Measurements from ENCODE around the gene CNTN3.

Gene CNTN3

GRCh38 chr3:74614107-74614967, at the start of gene CNTN3:
CNTN3 (minus strand) TSS chr3:74614659; CDS start chr3:74521112, 93,547 bp downstream.
- no peak for DNase-seq

DNA sequence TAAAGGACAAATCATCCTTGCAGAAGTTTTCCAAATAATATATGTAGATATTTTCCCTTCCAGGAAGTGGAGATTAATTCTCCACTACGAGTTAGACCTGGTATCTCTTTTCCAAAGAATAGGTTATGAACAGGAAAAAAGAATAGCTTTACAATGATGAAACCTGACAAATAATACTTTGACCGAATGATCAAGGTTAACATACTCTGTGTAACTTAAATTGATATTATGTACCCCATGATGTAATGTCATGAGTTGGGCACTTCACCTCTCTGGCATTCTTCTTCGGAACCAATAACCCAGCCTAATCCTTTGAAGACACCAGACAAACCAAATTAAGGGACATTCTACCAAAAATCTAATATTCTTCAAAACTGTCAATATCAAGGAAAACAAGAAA, 48.7 kb upstream of the CNTN3 start:
- no peak for DNase-seq

- no peak for DNase-seq
Observed at GRCh38 chr3:74661672-74662071, 47.2 kb upstream of the CNTN3 start.

- DNase-seq: no peak
Observed at GRCh38 chr3:74651885-74652284, 37.4 kb upstream of the CNTN3 start.

DNA sequence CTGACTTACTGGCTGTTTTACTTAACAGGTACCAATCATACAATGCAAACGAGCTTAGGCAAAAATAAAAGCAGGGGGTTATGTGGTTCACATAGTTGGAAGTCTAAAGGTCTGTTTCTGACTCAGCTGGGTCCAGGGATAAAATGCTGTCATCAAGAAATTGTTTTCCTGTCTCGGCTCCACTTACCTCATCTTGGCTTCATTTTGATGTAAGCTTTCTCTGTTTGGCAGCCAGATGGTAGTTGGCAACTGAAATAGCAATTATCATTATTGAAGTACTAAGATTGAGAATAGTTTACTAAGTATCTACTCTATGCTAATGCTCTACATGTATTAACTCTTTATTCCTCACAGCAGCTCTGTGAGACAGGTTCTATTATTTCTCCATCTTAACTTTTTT, 36.8 kb upstream of the CNTN3 start:
- DNase-seq: no peak

- no peak for DNase-seq
Observed at GRCh38 chr3:74648107-74648506, 33.6 kb upstream of the CNTN3 start.

DNA sequence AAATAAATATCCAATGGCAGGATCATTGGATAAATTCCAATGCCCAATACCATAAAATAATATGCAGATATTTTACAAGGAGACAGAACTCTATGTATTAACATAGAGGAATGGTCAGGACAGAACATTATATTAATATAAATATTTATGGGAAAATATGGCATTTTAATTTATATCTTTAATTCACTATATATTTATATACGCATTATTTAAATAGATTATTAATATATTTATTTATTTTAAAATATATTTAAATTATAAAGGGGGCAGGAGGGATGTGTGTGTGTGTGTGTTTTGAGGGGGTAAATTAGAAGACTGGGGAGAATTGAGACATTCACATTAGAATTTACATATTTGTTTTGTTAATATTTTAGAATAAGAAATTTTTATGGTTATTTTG, 31.6 kb upstream of the CNTN3 start:
- no peak for DNase-seq

- DNase-seq: no peak
Observed at GRCh38 chr3:74643636-74644035, 29.2 kb upstream of the CNTN3 start.

GRCh38 chr3:74642876-74643275, 28.4 kb upstream of the CNTN3 start:
- no peak for DNase-seq

DNA sequence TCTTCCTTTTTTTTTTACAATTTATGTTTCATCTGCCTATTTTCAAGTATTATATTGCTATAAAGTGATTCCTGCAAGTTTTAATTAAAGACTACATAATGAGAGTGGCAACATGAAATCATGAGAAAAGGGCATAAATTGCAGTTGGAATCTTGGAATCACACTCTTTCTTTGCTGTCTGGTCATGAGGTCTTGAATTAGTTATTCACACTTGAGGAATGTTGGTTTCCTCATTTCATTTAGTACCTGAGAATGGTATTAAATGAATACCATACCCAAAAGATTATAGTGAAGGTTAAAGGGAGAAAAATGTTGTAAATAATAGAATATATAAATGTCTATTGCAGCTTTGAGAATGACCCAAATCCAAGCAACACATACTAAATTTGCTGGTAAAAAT, 25.8 kb upstream of the CNTN3 start:
- no peak for DNase-seq

GRCh38 chr3:74639681-74640080, 25.2 kb upstream of the CNTN3 start:
- no peak for DNase-seq

DNA sequence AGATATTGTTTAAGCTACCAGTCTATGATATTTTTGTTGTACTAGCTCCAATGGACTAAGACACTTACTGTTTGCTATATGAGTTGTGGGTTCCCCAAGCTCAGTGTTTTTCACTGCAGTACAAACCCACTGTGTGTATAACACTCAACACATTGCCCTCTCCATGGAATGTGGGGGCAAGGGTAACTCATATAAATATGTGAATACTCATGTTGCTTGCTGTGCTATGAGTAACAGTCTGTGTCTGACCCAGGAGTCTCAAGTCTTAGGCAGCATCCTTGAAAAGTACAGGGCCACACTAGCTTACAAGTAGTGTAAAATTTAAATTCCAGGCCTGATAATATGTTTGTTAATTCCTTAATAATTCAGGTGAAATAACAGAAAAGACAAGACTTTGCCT, 22.5 kb upstream of the CNTN3 start:
- no peak for DNase-seq

GRCh38 chr3:74633021-74633420, 18.6 kb upstream of the CNTN3 start:
- no peak for DNase-seq

DNA sequence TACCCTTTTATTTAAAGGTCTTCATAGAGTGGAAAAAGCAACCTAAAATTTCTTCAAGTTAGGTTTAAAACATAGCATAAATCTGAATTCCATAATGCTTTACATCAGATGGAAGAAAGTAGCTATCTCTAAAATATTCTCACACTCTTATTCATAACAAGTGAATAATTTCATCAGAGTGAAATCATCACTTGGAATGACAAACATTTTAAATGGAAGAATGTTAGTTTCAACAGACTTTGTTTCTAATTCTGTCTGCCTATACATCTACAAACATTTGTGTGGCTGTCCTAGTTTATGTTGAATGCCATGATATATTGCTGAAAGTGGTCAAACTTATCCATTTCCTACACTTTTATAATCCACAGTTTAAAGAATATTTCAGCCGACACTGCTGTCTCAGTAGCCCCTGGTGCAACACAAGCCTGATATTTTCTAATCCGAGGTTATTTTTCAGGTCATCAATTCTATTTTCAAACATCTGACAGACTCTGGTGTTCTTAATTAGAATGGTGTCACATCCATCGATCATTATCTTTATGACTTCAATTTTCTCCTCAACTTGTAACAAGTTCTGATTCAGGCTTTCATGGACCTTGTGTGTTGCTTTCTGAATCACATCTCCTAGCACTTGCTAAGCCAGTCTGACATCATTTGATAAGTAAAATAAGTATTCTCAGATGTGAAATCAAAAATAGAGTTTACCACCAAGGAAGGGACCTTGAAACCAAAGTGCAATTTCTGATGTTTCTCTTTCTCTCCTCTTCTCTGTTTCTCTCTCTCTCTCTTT, 17.1 kb upstream of the CNTN3 start:
- no peak for DNase-seq

- no peak for DNase-seq
Observed at GRCh38 chr3:74630602-74631001, 16.1 kb upstream of the CNTN3 start.

DNA sequence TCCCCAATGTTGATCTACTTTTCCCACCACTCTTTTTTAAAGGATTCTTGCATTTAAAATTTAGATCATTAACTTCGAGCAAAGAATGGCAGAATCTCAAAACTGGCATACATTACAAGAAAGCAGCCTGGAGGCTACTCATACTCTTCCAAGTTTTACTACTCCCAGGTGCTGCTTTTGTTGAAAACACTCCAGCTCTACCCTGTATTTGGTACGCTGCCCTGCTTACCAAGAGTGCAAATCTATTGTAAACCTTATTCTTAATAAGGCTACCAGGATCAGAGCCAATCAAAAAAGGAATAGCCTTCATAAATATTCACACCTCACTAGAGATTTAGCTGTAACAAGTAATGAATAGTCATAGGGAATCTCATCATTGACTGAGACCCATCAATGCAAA, 11.6 kb upstream of the CNTN3 start:
- DNase-seq: no peak

DNA sequence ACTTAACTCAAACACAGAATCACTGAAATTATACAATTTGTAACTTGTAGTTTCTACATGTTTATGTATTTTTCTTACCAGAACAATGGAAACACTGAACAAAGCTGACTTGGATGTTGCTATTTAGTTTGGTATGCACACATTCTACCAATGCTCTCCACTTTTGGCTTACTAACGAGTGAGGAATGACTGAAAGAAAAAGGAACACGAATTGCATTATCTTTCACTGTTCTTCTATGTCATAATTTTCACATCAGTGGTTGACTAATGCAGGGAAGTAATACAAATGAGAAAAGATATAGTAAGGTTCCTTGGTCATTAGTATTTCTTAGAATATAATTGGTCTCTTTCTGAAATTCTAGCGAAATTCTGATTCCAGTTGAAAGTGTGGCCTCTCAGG, 9.8 kb upstream of the CNTN3 start:
- no peak for DNase-seq

DNA sequence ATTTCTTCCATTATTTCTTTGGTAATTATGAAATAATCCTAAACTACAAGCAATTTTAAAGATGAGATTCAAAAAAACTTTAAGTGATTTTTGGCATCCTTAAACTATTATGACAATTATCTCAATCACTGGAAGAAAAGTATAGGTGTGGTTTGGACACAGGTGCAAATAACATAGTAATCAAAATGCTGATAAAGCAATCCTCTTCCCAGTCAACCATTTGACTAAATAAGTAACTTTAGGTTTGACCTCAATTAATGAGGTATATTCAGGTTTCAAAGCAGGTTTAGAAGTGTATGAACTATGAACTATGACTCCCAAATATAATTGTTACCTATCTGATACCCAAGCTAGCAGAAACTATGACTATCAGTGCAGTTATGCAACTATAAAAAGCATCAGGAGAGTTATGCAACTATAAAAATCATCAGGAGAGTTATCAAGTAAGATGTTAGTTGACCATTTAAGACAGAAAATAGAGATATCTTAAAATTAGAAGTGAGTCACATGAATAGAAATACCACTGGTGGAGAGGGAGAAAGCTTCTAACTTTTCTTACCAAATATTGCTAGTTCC, 8.9 kb upstream of the CNTN3 start:
- DNase-seq: no peak

GRCh38 chr3:74621581-74621980, 7.1 kb upstream of the CNTN3 start:
- no peak for DNase-seq

DNA sequence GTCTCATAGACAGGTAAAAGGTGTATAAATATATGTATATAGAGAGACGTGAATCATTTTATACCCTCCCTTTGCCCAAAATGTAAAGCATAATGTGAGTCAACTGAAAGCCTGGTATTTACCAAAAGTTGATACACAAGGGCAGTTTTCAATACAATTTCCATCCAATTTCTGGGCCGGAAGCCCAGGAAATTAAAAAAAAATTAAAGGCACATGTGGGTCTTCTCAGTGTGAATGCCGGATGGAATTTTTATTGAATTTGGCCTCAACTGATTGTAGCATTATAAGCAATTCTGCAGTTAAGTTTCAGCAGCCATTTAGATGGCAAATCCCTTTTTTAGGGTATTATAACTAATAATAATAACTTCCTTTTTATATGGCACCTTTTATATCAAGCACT, 3.3 kb upstream of the CNTN3 start:
- no peak for DNase-seq

- no peak for DNase-seq
Observed at GRCh38 chr3:74613521-74614106, 845 bp downstream of the CNTN3 start.

- no peak for DNase-seq
Observed at GRCh38 chr3:74613060-74613459, 1.4 kb downstream of the CNTN3 start.

DNA sequence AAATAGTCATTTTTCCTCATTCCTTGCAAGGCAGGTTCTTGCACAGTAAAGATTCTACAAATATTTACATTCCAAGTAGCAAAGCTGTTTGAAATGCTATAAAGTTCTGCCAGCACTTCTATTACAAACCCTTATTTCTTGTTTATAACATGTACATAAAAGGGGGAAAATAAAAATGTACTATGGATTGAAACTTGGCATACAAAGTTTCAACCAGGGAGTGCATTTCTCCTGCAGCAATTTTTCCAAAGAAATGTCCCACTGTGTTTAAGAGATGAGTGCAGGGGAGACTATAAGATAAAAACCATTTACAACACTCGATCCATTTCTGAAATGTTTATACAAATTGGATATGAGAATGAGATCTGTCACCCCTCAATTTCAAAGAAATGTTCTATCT, 3.3 kb downstream of the CNTN3 start:
- no peak for DNase-seq

DNA sequence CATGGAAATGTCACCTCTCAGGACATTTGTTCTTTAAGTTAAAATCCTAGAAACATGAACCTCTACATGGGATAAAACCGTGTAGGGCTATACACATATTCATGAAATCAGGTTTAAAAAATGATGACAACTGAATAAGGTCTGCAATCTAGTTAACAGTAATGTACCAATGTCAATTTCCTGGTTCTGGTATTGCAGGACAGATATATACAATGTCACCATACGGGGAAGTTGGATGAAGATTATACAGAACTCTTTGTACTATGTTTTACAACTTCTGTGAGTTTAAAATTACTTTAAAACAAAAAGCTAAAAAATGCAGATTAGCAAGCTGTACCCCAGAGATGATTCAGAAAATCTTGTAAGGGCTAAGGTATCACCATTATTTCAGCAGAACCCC, 6.7 kb downstream of the CNTN3 start:
- DNase-seq: no peak

Measured in NCI-H2171 (cell line).